ENCODE data around the gene CCDC148. TPM values are rescaled to one million over a fixed set of nuclear protein-coding genes. Genes with fewer than 3 reads are reported as not detected.

The CCDC148 gene
- polyA plus RNA-seq, 3 donors, result not detected

DNA sequence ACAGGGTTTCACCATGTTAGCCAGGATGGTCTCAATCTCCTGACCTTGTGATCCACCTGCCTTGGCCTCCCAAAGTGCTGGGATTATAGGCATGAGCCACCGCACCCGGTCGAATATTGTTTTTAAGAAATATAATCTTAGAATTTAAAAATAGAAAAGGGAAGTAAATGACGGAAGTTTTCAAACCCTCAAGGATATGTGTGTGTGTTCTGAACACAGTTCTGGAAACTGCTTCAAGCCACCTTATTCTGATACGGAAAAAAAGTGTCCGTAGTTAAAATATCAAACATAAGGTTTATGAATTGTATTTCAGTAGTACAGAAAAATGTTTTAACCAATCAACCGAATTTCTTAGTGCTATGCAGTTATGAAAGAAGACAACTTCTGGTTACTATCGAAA lies 239.0 kb downstream of the CCDC148 start:
- peak; percentile 27 to 56 (median 30) for DNase-seq
- H3K4me3 Mint-ChIP-seq, result peak overlapping the region; percentile 35 to 37
- H3K9ac ChIP-seq (ENCODE audit: insufficient read depth, low read length, poor library complexity, severe bottlenecking), result no peak overlapping the region
- peaks cover 34% of the 10 kb centered on the region for H3K4me1 Mint-ChIP-seq
- H3K4me3 ChIP-seq (replicated peaks in 1 of 3; ENCODE audit: low read depth in 2 of 3, low read length in 3 of 3), result peak overlapping the region; percentile 26 to 64 (median 55)
- H3K9me3 ChIP-seq (replicated peaks in 1 of 2; ENCODE audit: control insufficient read depth in 1 of 2, insufficient read depth in 1 of 2, low read length in 2 of 2), result no peaks in the 10 kb centered on the region
- peak overlapping the region; percentile 63 for H3K4me2 ChIP-seq (replicated peaks; ENCODE audit: extremely low read depth, low read length, poor library complexity, severe bottlenecking)
- H3K27ac ChIP-seq (ENCODE audit: low read depth in 1 of 2, low read length in 2 of 2), result peak overlapping the region; percentile 35 to 69
- H4K20me1 ChIP-seq (ENCODE audit: insufficient read depth, low read length), result no peaks in the 10 kb centered on the region
- H3K36me3 ChIP-seq (replicated peaks in 1 of 2; ENCODE audit: control insufficient read depth in 1 of 2, insufficient read depth in 2 of 2, low read length in 2 of 2), result no peaks in the 10 kb centered on the region
- peaks cover 0 to 3% (median 0%) of the 10 kb centered on the region in 7 donors for H3K9me3 Mint-ChIP-seq
- no CpG with 5 or more reads among the region's 8 CpGs for WGBS (ENCODE audit: insufficient coverage)
- H3K4me1 ChIP-seq (ENCODE audit: control insufficient read depth in 1 of 2, insufficient read depth in 2 of 2, low read length in 2 of 2), result peaks cover 39 to 52% of the 10 kb centered on the region in 2 donors
- H3K27ac Mint-ChIP-seq, result peak overlapping the region; percentile 59 to 91 (median 85)
- H3K36me3 Mint-ChIP-seq, result no peaks in the 10 kb centered on the region
- H3K27me3 Mint-ChIP-seq (ENCODE audit: low read depth in 3 of 3), result no peaks in the 10 kb centered on the region
- H2AFZ ChIP-seq (ENCODE audit: insufficient read depth, low read depth, low read length, poor library complexity, severe bottlenecking), result no peak overlapping the region
- TF ChIP-seq, protein P1, sequence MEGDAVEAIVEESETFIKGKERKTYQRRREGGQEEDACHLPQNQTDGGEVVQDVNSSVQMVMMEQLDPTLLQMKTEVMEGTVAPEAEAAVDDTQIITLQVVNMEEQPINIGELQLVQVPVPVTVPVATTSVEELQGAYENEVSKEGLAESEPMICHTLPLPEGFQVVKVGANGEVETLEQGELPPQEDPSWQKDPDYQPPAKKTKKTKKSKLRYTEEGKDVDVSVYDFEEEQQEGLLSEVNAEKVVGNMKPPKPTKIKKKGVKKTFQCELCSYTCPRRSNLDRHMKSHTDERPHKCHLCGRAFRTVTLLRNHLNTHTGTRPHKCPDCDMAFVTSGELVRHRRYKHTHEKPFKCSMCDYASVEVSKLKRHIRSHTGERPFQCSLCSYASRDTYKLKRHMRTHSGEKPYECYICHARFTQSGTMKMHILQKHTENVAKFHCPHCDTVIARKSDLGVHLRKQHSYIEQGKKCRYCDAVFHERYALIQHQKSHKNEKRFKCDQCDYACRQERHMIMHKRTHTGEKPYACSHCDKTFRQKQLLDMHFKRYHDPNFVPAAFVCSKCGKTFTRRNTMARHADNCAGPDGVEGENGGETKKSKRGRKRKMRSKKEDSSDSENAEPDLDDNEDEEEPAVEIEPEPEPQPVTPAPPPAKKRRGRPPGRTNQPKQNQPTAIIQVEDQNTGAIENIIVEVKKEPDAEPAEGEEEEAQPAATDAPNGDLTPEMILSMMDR (IDR thresholded peaks at IDR 0.05), result no peak
- no peaks in the 10 kb centered on the region for H3K27me3 ChIP-seq (ENCODE audit: control insufficient read depth in 2 of 2, insufficient read depth in 2 of 2, low read length in 2 of 2)
- H3K79me2 ChIP-seq (ENCODE audit: insufficient read depth, low read length), result no peaks in the 10 kb centered on the region
- intact Hi-C loops (cut with micrococcal nuclease), result no loop called here

DNA sequence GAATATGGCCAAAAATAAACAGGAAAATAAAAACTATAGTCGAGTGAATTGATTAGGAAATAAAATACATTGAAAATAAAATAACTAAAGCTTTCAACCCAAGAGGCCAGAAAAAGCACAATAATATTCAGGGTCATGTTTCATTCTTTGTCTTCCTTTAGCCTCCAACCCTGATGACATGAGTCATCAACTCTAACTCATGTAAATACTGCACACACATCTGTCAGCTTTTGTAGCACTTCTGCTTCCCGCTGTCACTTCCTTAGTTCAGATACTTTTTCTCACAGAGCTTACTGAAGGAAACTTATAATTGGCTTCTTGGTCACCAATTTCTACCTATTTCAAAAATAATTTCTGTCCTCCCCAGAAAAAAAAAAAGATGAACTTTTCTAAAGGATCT lies 242.1 kb downstream of the CCDC148 start:
- no peak overlapping the region for H2AFZ ChIP-seq (ENCODE audit: insufficient read depth, low read depth, low read length, poor library complexity, severe bottlenecking)
- peak overlapping the region; percentile 15 for H3K9ac ChIP-seq (ENCODE audit: insufficient read depth, low read length, poor library complexity, severe bottlenecking)
- peak; percentile 84 to 92 (median 90) for DNase-seq
- H3K27ac ChIP-seq (ENCODE audit: low read depth in 1 of 2, low read length in 2 of 2), result peak overlapping the region in 1 of 2 donors; percentile 87
- Mint-ChIP-seq H3K27me3 (ENCODE audit: low read depth in 3 of 3) (no peaks in the 10 kb centered on the region), H3K4me1 (peaks cover 30% of the 10 kb centered on the region), H3K4me3 (peak overlapping the region in 1 of 2 donors; percentile 65), H3K9me3 (peaks cover 0 to 3% (median 0%) of the 10 kb centered on the region in 7 donors), H3K36me3 (no peaks in the 10 kb centered on the region), H3K27ac (peak overlapping the region; percentile 85 to 96 (median 94))
- TF ChIP-seq, protein P1 (IDR thresholded peaks at IDR 0.05), result no peak
- H3K27me3 ChIP-seq (ENCODE audit: control insufficient read depth in 2 of 2, insufficient read depth in 2 of 2, low read length in 2 of 2), result no peaks in the 10 kb centered on the region
- 0% methylated on average over 1 of the region's 2 CpGs for WGBS (ENCODE audit: insufficient coverage)
- peaks cover 34 to 52% of the 10 kb centered on the region in 2 donors for H3K4me1 ChIP-seq (ENCODE audit: control insufficient read depth in 1 of 2, insufficient read depth in 2 of 2, low read length in 2 of 2)
- peak overlapping the region in 1 of 3 experiments; percentile 45 for H3K4me3 ChIP-seq (replicated peaks in 1 of 3; ENCODE audit: low read depth in 2 of 3, low read length in 3 of 3)
- H3K9me3 ChIP-seq (replicated peaks in 1 of 2; ENCODE audit: control insufficient read depth in 1 of 2, insufficient read depth in 1 of 2, low read length in 2 of 2), result no peaks in the 10 kb centered on the region
- no peaks in the 10 kb centered on the region for H3K36me3 ChIP-seq (replicated peaks in 1 of 2; ENCODE audit: control insufficient read depth in 1 of 2, insufficient read depth in 2 of 2, low read length in 2 of 2)
- H4K20me1 ChIP-seq (ENCODE audit: insufficient read depth, low read length), result no peaks in the 10 kb centered on the region
- intact Hi-C loops (cut with micrococcal nuclease), result no loop called here
- H3K79me2 ChIP-seq (ENCODE audit: insufficient read depth, low read length), result no peaks in the 10 kb centered on the region
- peak overlapping the region; percentile 53 for H3K4me2 ChIP-seq (replicated peaks; ENCODE audit: extremely low read depth, low read length, poor library complexity, severe bottlenecking)
